ENCODE data around the gene LIMS2.

LIMS2 gene

GRCh38 chr2:127631997-127632581 lies 43.2 kb downstream of the LIMS2 start:
- no peak for DNase-seq

- no peak for DNase-seq
Measured at GRCh38 chr2:127631541-127631996, 43.8 kb downstream of the LIMS2 start.

GRCh38 chr2:127630864-127631540 lies 44.3 kb downstream of the LIMS2 start:
- DNase-seq = no peak

- no peak for DNase-seq
Measured at GRCh38 chr2:127630096-127630863, 45.0 kb downstream of the LIMS2 start.

GRCh38 chr2:127629637-127630036 lies 45.7 kb downstream of the LIMS2 start:
- no peak for DNase-seq

- DNase-seq = no peak
Measured at GRCh38 chr2:127628767-127629614, 46.3 kb downstream of the LIMS2 start.

GRCh38 chr2:127627740-127628571 lies 47.4 kb downstream of the LIMS2 start:
- DNase-seq = no peak

- no peak for DNase-seq
Measured at GRCh38 chr2:127626917-127627739, 48.2 kb downstream of the LIMS2 start.

- no peak for DNase-seq
Measured at GRCh38 chr2:127626175-127626574, 49.2 kb downstream of the LIMS2 start.

GRCh38 chr2:127625572-127625951 lies 49.8 kb downstream of the LIMS2 start:
- DNase-seq = no peak

GRCh38 chr2:127624756-127625571 lies 50.4 kb downstream of the LIMS2 start:
- DNase-seq = no peak

- DNase-seq = no peak
Measured at GRCh38 chr2:127624320-127624755, 51.0 kb downstream of the LIMS2 start.

GRCh38 chr2:127623388-127624319 lies 51.7 kb downstream of the LIMS2 start:
- DNase-seq = no peak

- DNase-seq = no peak
Measured at GRCh38 chr2:127622561-127623387, 52.6 kb downstream of the LIMS2 start.

GRCh38 chr2:127621981-127622431 lies 53.3 kb downstream of the LIMS2 start:
- no peak for DNase-seq

- no peak for DNase-seq
Measured at GRCh38 chr2:127620866-127621265, 54.5 kb downstream of the LIMS2 start.

GRCh38 chr2:127619877-127620705 lies 55.2 kb downstream of the LIMS2 start:
- DNase-seq = no peak

Data from CD4-positive, alpha-beta T cell treated with Interleukin-12 subunit alpha and Interleukin-12 subunit beta, for 1 hour (primary cell).